RWPE2 (cell line): Measurements from ENCODE around the gene BABAM1.

Source experiments
- ATAC-seq: fragments of 200-7000 bp; cut with Tn5 transposase; 3 replicates; pipeline ENCODE4 v1.9.1; 2021; ENCODE audit warnings: low read depth
- DNase-seq: peaks from one replicate; pipeline ENCODE4 v3.0.0-alpha.2; 2020; ENCODE audit warnings: low spot score
- H3K27ac ChIP-seq: fragments of 450-650 bp; 2 replicates; pipeline ENCODE4 v1.5.1; 2017; ENCODE audit warnings: mild to moderate bottlenecking; ENCODE audit not compliant: poor library complexity, severe bottlenecking
- H3K27me3 ChIP-seq: fragments of 250-450 bp; sonication (Bioruptor Pico); 2 replicates; pipeline ENCODE4 v1.5.1; 2021; ENCODE audit warnings: mild to moderate bottlenecking, moderate library complexity; ENCODE audit not compliant: insufficient read depth, poor library complexity, severe bottlenecking
- H3K36me3 ChIP-seq: fragments of 250-450 bp; sonication (Bioruptor Pico); 2 replicates; pipeline ENCODE4 v1.5.1; 2020; ENCODE audit warnings: low read depth, mild to moderate bottlenecking, moderate library complexity
- H3K4me1 ChIP-seq: fragments of 250-450 bp; sonication (Bioruptor Pico); 2 replicates; pipeline ENCODE4 v1.5.1; 2021; ENCODE audit warnings: mild to moderate bottlenecking, moderate library complexity; ENCODE audit not compliant: insufficient read depth, poor library complexity, severe bottlenecking
- H3K4me3 ChIP-seq: fragments of 250-450 bp; sonication (Bioruptor Pico); 2 replicates; pipeline ENCODE4 v1.5.1; 2021; ENCODE audit warnings: mild to moderate bottlenecking, moderate library complexity; ENCODE audit not compliant: severe bottlenecking
- H3K9me3 ChIP-seq: fragments of 250-450 bp; sonication (Bioruptor Pico); 2 replicates; pipeline ENCODE4 v1.5.1; 2021; ENCODE audit warnings: mild to moderate bottlenecking, moderate library complexity; ENCODE audit not compliant: severe bottlenecking
- CTCF ChIP-seq: fragments of 450-650 bp; IDR thresholded peaks from one replicate; pipeline ENCODE4 v1.5.1; 2017; ENCODE audit warnings: mild to moderate bottlenecking, moderate library complexity; ENCODE audit not compliant: poor library complexity, severe bottlenecking

Gene BABAM1

GRCh38 chr19:17243211-17243829, 23.9 kb upstream of the BABAM1 start:
- no peak for TF ChIP-seq CTCF
- no peaks in the 10 kb centered on the region for H3K9me3 ChIP-seq
- peak overlapping the region; percentile 84 for H3K27ac ChIP-seq
- H3K4me1 ChIP-seq, result peaks cover 26% of the 10 kb centered on the region
- peak overlapping the region; percentile 77 for H3K4me3 ChIP-seq
- peaks cover 30% of the 10 kb centered on the region for H3K36me3 ChIP-seq
- no peak; the same call in 2 of the 3 replicates for ATAC-seq
- DNase-seq, result no peak
- no peaks in the 10 kb centered on the region for H3K27me3 ChIP-seq

GRCh38 chr19:17243830-17244617, 23.2 kb upstream of the BABAM1 start:
- Histone ChIP-seq H3K27ac (peak overlapping the region; percentile 84), H3K4me1 (peaks cover 33% of the 10 kb centered on the region), H3K4me3 (peak overlapping the region; percentile 77)

GRCh38 chr19:17244618-17245534, 22.4 kb upstream of the BABAM1 start:
- peaks cover 41% of the 10 kb centered on the region for H3K4me1 ChIP-seq
- ATAC-seq, result no peak
- DNase-seq, result no peak
- TF ChIP-seq CTCF, result no peak
- no peaks in the 10 kb centered on the region for H3K27me3 ChIP-seq
- peak overlapping the region; percentile 84 for H3K27ac ChIP-seq
- H3K36me3 ChIP-seq, result peaks cover 18% of the 10 kb centered on the region
- H3K4me3 ChIP-seq, result peak overlapping the region; percentile 77
- no peaks in the 10 kb centered on the region for H3K9me3 ChIP-seq

More at GRCh38 chr19:17243830-17244617, 23.2 kb upstream of the BABAM1 start:
- Histone ChIP-seq H3K27me3 (no peaks in the 10 kb centered on the region), H3K9me3 (no peaks in the 10 kb centered on the region), H3K36me3 (peaks cover 23% of the 10 kb centered on the region)
- ATAC-seq, result peak; percentile 47
- TF ChIP-seq CTCF, result no peak
- DNase-seq, result no peak

GRCh38 chr19:17245535-17245984, 21.7 kb upstream of the BABAM1 start, which contains the start of gene NR2F6:
Gene NR2F6 (minus strand): TSS chr19:17245919. CDS start chr19:17245220, 699 bp downstream.
- Histone ChIP-seq H3K36me3 (peaks cover 11% of the 10 kb centered on the region), H3K4me1 (peaks cover 42% of the 10 kb centered on the region), H3K9me3 (no peaks in the 10 kb centered on the region), H3K27me3 (no peaks in the 10 kb centered on the region), H3K27ac (peak within 1 kb of the TSS; percentile 84), H3K4me3 (peak within 1 kb of the TSS; percentile 77)
- no peak for ATAC-seq
- TF ChIP-seq CTCF, result no peak
- DNase-seq, result no peak
